ENCODE data around the gene IPO4.

Gene IPO4

GRCh38 chr14:24160850-24161804 lies 27.5 kb downstream of the IPO4 start, which contains the start of gene IRF9:
Gene IRF9, plus strand, starts transcription at chr14:24161265. Its CDS starts 880 bp downstream, at chr14:24162145.
- DNase-seq (ENCODE audit: low read depth) = peak; percentile 81
- H3K4me3 ChIP-seq (ENCODE audit: control insufficient read depth, low read depth, low read length) = peak within 1 kb of the TSS; percentile 85
- TF ChIP-seq CTCF (IDR thresholded peaks at IDR 0.05; ENCODE audit: control insufficient read depth, insufficient read depth, low read depth, low read length, missing control alignments) = peak; percentile 93

- H3K4me3 ChIP-seq (ENCODE audit: control insufficient read depth, low read depth, low read length) = no peak overlapping the region
- no peak for DNase-seq (ENCODE audit: low read depth)
- no peak for TF ChIP-seq CTCF (IDR thresholded peaks at IDR 0.05; ENCODE audit: control insufficient read depth, insufficient read depth, low read depth, low read length, missing control alignments)
These were observed 28.1 kb downstream of the IPO4 start for GRCh38 chr14:24160499-24160849.

GRCh38 chr14:24159777-24160498 lies 28.7 kb downstream of the IPO4 start:
- no peak overlapping the region for H3K4me3 ChIP-seq (ENCODE audit: control insufficient read depth, low read depth, low read length)
- TF ChIP-seq CTCF (IDR thresholded peaks at IDR 0.05; ENCODE audit: control insufficient read depth, insufficient read depth, low read depth, low read length, missing control alignments) = no peak
- no peak for DNase-seq (ENCODE audit: low read depth)

- no peak for TF ChIP-seq CTCF (IDR thresholded peaks at IDR 0.05; ENCODE audit: control insufficient read depth, insufficient read depth, low read depth, low read length, missing control alignments)
- no peak for DNase-seq (ENCODE audit: low read depth)
- no peak overlapping the region for H3K4me3 ChIP-seq (ENCODE audit: control insufficient read depth, low read depth, low read length)
These were observed 31.3 kb downstream of the IPO4 start for GRCh38 chr14:24157331-24157730.

- no peak for DNase-seq (ENCODE audit: low read depth)
- no peak for TF ChIP-seq CTCF (IDR thresholded peaks at IDR 0.05; ENCODE audit: control insufficient read depth, insufficient read depth, low read depth, low read length, missing control alignments)
- H3K4me3 ChIP-seq (ENCODE audit: control insufficient read depth, low read depth, low read length) = no peak overlapping the region
These were observed 31.8 kb downstream of the IPO4 start for GRCh38 chr14:24156840-24157239.

- no peak for DNase-seq (ENCODE audit: low read depth)
- no peak for TF ChIP-seq CTCF (IDR thresholded peaks at IDR 0.05; ENCODE audit: control insufficient read depth, insufficient read depth, low read depth, low read length, missing control alignments)
- H3K4me3 ChIP-seq (ENCODE audit: control insufficient read depth, low read depth, low read length) = no peak overlapping the region
These were observed 33.5 kb downstream of the IPO4 start for GRCh38 chr14:24155100-24155499.

Data from AG09309 (cell line).